Neuronal stem cell (in vitro differentiated cells): ENCODE data around the gene SMKR1.
"Not testable (repeated sequence)": the region's sequence is repeated elsewhere in the genome, so short reads cannot be mapped to it uniquely, and the experiment has no call there.

Experiments used
- DNase-seq: peaks from one replicate; pipeline ENCODE4 v3.0.0-alpha.2; 2013; ENCODE audit warnings: low spot score
- H2AFZ ChIP-seq: one replicate; pipeline ENCODE4 v1.6.1; 2013; ENCODE audit warnings: mild to moderate bottlenecking, low read length, inconsistent platforms
- H2AK5ac ChIP-seq: 2 replicates; pipeline ENCODE4 v1.6.1; 2013; ENCODE audit warnings: low read depth, mild to moderate bottlenecking, inconsistent platforms, low read length, moderate library complexity, mixed read lengths
- H2BK120ac ChIP-seq: 2 replicates; pipeline ENCODE4 v1.6.1; 2013; ENCODE audit warnings: low read depth, mild to moderate bottlenecking, inconsistent platforms, low read length, moderate library complexity, mixed read lengths
- H2BK12ac ChIP-seq: one replicate; pipeline ENCODE4 v1.6.1; 2013; ENCODE audit warnings: low read length, inconsistent platforms
- H2BK15ac ChIP-seq: 2 replicates; pipeline ENCODE4 v1.6.1; 2013; ENCODE audit warnings: mild to moderate bottlenecking, low read length, inconsistent platforms, mixed read lengths
- H2BK5ac ChIP-seq: one replicate; pipeline ENCODE4 v1.6.1; 2013; ENCODE audit warnings: inconsistent platforms, mild to moderate bottlenecking, low read length, moderate library complexity
- H3K14ac ChIP-seq: one replicate; pipeline ENCODE4 v1.6.1; 2013; ENCODE audit warnings: low read length, inconsistent platforms
- H3K18ac ChIP-seq: 2 replicates; pipeline ENCODE4 v1.6.1; 2013; ENCODE audit warnings: low read length, inconsistent platforms
- H3K23ac ChIP-seq: 2 replicates; pipeline ENCODE4 v1.6.1; 2013; ENCODE audit warnings: low read depth, mild to moderate bottlenecking, mixed read lengths, low read length, inconsistent platforms; ENCODE audit not compliant: poor library complexity
- H3K27ac ChIP-seq: replicated peaks from 3 replicates; pipeline ENCODE4 v1.5.1; 2013; ENCODE audit warnings: low read length, inconsistent platforms
- H3K27me3 ChIP-seq, 3 experiments: 2 replicates each; pipeline ENCODE4 v1.6.1; 2013; ENCODE audit warnings: low read length in 3 of 3, mild to moderate bottlenecking in 2 of 3, inconsistent platforms in 1 of 3, low read depth in 1 of 3, mixed read lengths in 1 of 3, moderate library complexity in 1 of 3; ENCODE audit not compliant: control insufficient read depth in 3 of 3, insufficient read depth in 3 of 3
- H3K36me3 ChIP-seq, 2 donors: replicated peaks in 1 of 2; 2 replicates each; pipeline ENCODE4 v1.6.1; 2013; ENCODE audit warnings: low read length in 2 of 2; ENCODE audit not compliant: control insufficient read depth in 2 of 2, insufficient read depth in 2 of 2
- H3K4ac ChIP-seq: 2 replicates; pipeline ENCODE4 v1.6.1; 2013; ENCODE audit warnings: inconsistent platforms, mild to moderate bottlenecking, low read length, moderate library complexity
- H3K4me1 ChIP-seq, 2 donors: 1 replicate in 1 of 2; 2 replicates in 1 of 2; pipeline ENCODE4 v1.6.1; 2013; ENCODE audit warnings: low read length in 2 of 2, low read depth in 1 of 2; ENCODE audit not compliant: control insufficient read depth in 2 of 2, insufficient read depth in 1 of 2
- H3K4me2 ChIP-seq: one replicate; pipeline ENCODE4 v1.6.1; 2013; ENCODE audit warnings: mild to moderate bottlenecking, low read length, inconsistent platforms; ENCODE audit not compliant: insufficient read depth, poor library complexity, severe bottlenecking
- H3K4me3 ChIP-seq, 2 donors: 2 replicates each; pipeline ENCODE4 v1.5.1; 2013; ENCODE audit warnings: low read length in 2 of 2, mild to moderate bottlenecking in 2 of 2, inconsistent platforms in 1 of 2, moderate library complexity in 1 of 2
- H3K79me1 ChIP-seq: one replicate; pipeline ENCODE4 v1.6.1; 2013; ENCODE audit warnings: low read depth, mild to moderate bottlenecking, inconsistent platforms, low read length, moderate library complexity
- H3K9ac ChIP-seq: one replicate; pipeline ENCODE4 v1.6.1; 2013; ENCODE audit warnings: mild to moderate bottlenecking, low read depth, low read length, inconsistent platforms; ENCODE audit not compliant: poor library complexity
- H3K9me3 ChIP-seq, 2 donors: replicated peaks in 1 of 2; 2 replicates each; pipeline versions ENCODE3 to v1.6.1; 2013; ENCODE audit warnings: low read length in 2 of 2, mild to moderate bottlenecking in 2 of 2, inconsistent platforms in 1 of 2, low read depth in 1 of 2, mixed read lengths in 1 of 2, moderate library complexity in 1 of 2; ENCODE audit not compliant: control insufficient read depth in 2 of 2, insufficient read depth in 1 of 2
- H4K8ac ChIP-seq: one replicate; pipeline ENCODE4 v1.6.1; 2013; ENCODE audit warnings: low read depth, mild to moderate bottlenecking, inconsistent platforms, low read length, moderate library complexity
- H4K91ac ChIP-seq: one replicate; pipeline ENCODE4 v1.6.1; 2013; ENCODE audit warnings: low read length, low read depth, mild to moderate bottlenecking, inconsistent platforms; ENCODE audit not compliant: poor library complexity
- WGBS, 2 donors: extraction: QIAGEN DNeasy Blood & Tissue Kit; methylation state at CpG; one replicate each; pipeline ENCODE4 v1.1.7; 2013; ENCODE audit warnings: missing lambda C conversion rate in 2 of 2, mixed read lengths in 1 of 2; ENCODE audit not compliant: insufficient read length in 2 of 2, insufficient replicate concordance in 1 of 2; ENCODE audit errors: extremely low coverage in 2 of 2; 5-methylcytosine and 5-hydroxymethylcytosine counted together

Gene SMKR1

DNA sequence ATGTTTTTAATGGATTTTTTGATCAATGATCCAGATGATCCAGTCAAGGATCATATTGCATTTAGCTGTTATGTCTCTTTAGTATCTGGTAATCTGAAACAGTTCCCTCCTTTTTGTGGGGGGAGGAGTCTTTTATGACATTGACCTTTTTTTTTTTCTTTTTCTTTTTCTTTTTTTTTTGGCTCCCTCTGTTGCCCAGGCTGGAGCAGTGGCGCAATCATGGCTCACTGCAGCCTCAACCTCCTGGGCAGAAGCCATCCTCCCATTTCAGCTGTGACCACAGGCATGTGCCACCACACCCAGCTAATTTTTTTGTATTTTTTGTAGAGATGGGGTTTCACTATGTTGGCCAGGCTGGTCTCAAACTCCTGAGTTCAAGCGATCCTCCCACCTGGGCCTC lies 22.1 kb downstream of the SMKR1 start:
- H2BK12ac ChIP-seq, H3K4me1 ChIP-seq, H3K79me1 ChIP-seq, H3K27ac ChIP-seq, H3K9me3 ChIP-seq, H3K18ac ChIP-seq, H3K4me3 ChIP-seq, H2BK120ac ChIP-seq, H3K4ac ChIP-seq, H4K8ac ChIP-seq, H2BK5ac ChIP-seq, H3K14ac ChIP-seq, H3K36me3 ChIP-seq, H2AFZ ChIP-seq, H4K91ac ChIP-seq, H3K23ac ChIP-seq, DNase-seq, H3K4me2 ChIP-seq, H2BK15ac ChIP-seq, H3K9ac ChIP-seq, H2AK5ac ChIP-seq: not testable (repeated sequence)
- H3K27me3 ChIP-seq, result peaks cover 0 to 22% (median 0%) of the 10 kb centered on the region in 3 experiments
- WGBS, 2 donors, result no CpG with 5 or more reads among the region's 2 CpGs

DNA sequence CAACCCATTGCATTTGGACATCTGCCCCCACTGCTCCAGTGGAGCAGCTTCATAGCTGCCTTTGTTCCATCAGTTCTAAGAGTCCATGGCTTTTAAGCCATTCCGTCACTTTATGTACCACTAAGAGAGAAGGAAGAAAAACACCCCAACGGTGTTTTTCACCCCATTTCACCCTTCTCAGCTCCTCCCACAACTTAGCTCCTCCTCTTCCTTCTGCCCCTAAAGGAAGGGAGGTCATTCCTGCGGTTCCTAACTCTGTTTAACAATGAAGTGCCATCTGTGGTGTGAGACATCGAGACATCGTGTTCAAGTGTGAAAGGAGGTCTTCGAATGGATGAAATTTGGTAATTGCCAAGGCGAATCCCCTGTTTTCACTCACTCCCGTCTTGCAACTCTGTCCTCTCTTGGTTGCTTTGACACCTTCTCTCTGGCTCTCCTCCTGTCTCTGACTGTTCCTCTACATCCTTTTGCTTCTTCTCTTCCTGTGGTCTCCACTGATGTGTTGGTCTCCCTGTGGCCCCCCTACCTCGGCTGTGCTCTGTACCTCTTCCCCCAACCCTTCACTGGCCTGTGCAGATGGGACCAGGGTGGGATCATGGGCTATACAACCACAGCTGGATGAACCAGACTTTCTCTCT lies 23.0 kb downstream of the SMKR1 start:
- no peak overlapping the region for H2AK5ac ChIP-seq
- no peak overlapping the region for H3K27ac ChIP-seq
- H2BK15ac ChIP-seq, result no peak overlapping the region
- H3K4me2 ChIP-seq, result no peak overlapping the region
- H2AFZ ChIP-seq, result no peak overlapping the region
- no peak overlapping the region for H2BK5ac ChIP-seq
- no peak overlapping the region for H2BK120ac ChIP-seq
- H3K4me3 ChIP-seq, result no peak overlapping the region
- H2BK12ac ChIP-seq, result no peak overlapping the region
- H3K23ac ChIP-seq, result no peak overlapping the region
- peaks cover 0 to 17% (median 0%) of the 10 kb centered on the region in 3 experiments for H3K27me3 ChIP-seq
- no CpG with 5 or more reads among the region's 9 CpGs for WGBS, 2 donors
- no peaks in the 10 kb centered on the region for H3K36me3 ChIP-seq
- no peaks in the 10 kb centered on the region for H3K79me1 ChIP-seq
- no peaks in the 10 kb centered on the region for H3K4me1 ChIP-seq
- H4K91ac ChIP-seq, result no peak overlapping the region
- peaks cover 0 to 2% of the 10 kb centered on the region in 2 donors for H3K9me3 ChIP-seq
- no peak overlapping the region for H3K9ac ChIP-seq
- no peak overlapping the region for H4K8ac ChIP-seq
- no peak overlapping the region for H3K18ac ChIP-seq
- H3K14ac ChIP-seq, result no peak overlapping the region
- no peak for DNase-seq
- H3K4ac ChIP-seq, result no peak overlapping the region

DNA sequence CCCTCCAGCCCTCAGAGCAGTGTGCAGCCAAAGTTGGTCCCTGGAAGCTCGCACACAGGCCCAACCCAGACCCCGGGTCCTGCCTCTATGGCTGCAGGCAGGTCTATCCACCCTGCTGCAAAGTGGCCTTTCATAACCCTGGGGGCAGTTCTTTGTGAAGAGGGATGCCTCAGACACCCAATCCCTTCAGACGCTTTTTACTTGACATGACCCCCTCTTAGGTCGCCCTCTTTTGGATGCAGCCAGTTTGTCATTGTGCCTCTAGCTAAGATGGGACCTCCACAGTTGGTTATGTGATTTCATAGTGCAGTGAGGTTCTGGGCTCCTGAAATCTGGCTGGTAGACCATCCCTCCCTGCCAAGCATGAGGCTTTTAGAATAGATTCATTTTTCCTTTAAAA lies 27.3 kb downstream of the SMKR1 start:
- no peak overlapping the region for H3K9ac ChIP-seq
- no peak overlapping the region for H3K4me3 ChIP-seq
- H2AK5ac ChIP-seq, result no peak overlapping the region
- H3K18ac ChIP-seq, result no peak overlapping the region
- no peak overlapping the region for H3K23ac ChIP-seq
- no peak overlapping the region for H2BK15ac ChIP-seq
- H3K14ac ChIP-seq, result no peak overlapping the region
- no peaks in the 10 kb centered on the region for H3K36me3 ChIP-seq
- peaks cover 0 to 8% of the 10 kb centered on the region in 2 donors for H3K4me1 ChIP-seq
- no CpG with 5 or more reads among the region's 4 CpGs for WGBS, 2 donors
- no peak overlapping the region for H2BK12ac ChIP-seq
- no peak overlapping the region for H2BK120ac ChIP-seq
- H3K4ac ChIP-seq, result no peak overlapping the region
- peaks cover 0 to 4% of the 10 kb centered on the region in 2 donors for H3K9me3 ChIP-seq
- H2BK5ac ChIP-seq, result no peak overlapping the region
- H4K91ac ChIP-seq, result no peak overlapping the region
- no peak overlapping the region for H3K4me2 ChIP-seq
- H2AFZ ChIP-seq, result no peak overlapping the region
- H3K27ac ChIP-seq, result no peak overlapping the region
- peaks cover 0 to 3% (median 0%) of the 10 kb centered on the region in 3 experiments for H3K27me3 ChIP-seq
- H4K8ac ChIP-seq, result no peak overlapping the region
- DNase-seq, result no peak
- peaks cover 3% of the 10 kb centered on the region for H3K79me1 ChIP-seq

DNA sequence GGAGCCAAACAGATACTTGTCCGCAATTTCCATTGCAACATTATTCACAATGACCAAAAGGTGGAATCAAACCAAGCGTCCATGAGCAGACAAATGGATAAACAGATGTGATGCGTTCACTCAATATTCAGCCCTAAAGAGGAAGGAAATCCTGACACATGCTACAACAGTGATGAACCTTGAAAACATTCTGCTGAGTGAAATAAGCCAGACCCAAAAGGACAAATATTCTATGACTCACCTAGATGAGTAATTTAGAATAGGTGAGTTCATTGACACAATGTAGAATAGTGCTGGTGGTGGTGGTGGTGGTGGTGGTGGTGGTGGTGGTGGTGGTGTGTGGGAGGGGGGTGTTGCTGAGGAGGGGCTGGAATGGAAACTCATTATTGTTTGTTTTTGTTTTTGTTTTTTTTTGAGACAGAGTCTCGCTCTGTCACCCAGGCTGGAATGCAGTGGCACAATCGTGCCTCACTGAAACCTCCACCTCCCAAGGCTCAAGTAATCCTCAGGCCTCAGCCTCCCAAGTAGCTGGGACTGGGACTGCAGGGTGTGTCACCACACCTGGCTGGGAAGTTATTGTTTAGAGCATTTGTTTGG lies 28.6 kb downstream of the SMKR1 start:
- Histone ChIP-seq H4K8ac (no peak overlapping the region), H4K91ac (no peak overlapping the region), H2BK15ac (no peak overlapping the region), H3K18ac (no peak overlapping the region), H3K36me3 (no peaks in the 10 kb centered on the region), H2AK5ac (no peak overlapping the region), H3K27ac (no peak overlapping the region), H3K79me1 (peaks cover 3% of the 10 kb centered on the region), H2BK5ac (no peak overlapping the region), H3K23ac (no peak overlapping the region), H3K14ac (no peak overlapping the region), H3K4ac (no peak overlapping the region), H3K4me1 (peaks cover 0 to 8% of the 10 kb centered on the region in 2 donors), H2BK120ac (no peak overlapping the region), H3K4me2 (no peak overlapping the region), H3K27me3 (no peaks in the 10 kb centered on the region), H3K4me3 (no peak overlapping the region), H3K9me3 (peaks cover 0 to 4% of the 10 kb centered on the region in 2 donors), H3K9ac (no peak overlapping the region), H2AFZ (no peak overlapping the region), H2BK12ac (no peak overlapping the region)
- no CpG with 5 or more reads among the region's 5 CpGs for WGBS, 2 donors
- DNase-seq, result no peak
